GDM1 (cell line): ENCODE results near the gene TMEM200C.

Experiments used
- DNase-seq: peaks from one replicate; lab custom pipeline; 2025; lab: John Stamatoyannopoulos, UW

Gene TMEM200C

GRCh38 chr18:5895299-5895875 is at the start of gene TMEM200C:
Gene TMEM200C, minus strand, starts transcription at chr18:5895522. Its CDS starts 3,459 bp downstream, at chr18:5892063.
- DNase-seq, result no peak

DNA sequence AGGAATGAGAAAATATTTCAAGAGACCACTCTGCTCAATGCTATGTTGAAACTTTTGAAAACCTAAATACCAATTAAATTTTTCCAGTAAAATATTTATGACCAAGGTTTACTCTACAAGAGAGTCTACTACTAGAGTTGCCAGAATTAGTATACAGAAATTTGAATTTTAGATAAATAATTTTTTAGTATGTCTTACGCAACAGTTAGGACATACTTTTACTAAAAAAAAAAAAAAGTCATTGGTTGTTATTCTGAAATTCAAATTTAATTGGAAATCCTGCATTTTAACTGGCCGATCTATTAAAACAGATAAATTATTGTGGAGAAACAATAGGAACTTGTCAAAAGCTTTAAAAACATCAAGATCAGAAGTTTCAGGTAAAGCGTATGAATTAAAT is 49.1 kb upstream of the TMEM200C start:
- no peak for DNase-seq

- no peak for DNase-seq
Measured at GRCh38 chr18:5943514-5943913, 48.2 kb upstream of the TMEM200C start.

DNA sequence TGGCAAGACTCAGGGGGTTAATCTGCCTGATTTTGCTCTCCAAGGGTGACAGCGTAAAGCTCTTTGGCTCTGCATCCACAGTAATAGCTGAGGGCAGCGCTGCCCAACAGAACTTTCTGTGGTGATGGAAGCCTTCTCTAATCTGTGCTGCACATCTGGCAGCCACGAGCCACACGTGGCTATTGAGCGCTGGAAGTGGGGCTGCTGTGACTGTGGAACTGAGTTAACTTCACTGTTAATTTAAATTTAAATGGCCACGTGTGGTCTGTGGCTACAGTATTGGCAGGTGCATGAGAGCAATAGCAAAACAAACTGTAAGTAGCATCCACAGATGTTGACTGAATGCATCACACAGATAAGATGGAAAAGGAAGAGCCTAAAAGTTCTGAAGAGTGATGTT is 47.3 kb upstream of the TMEM200C start:
- DNase-seq, result no peak

GRCh38 chr18:5941890-5942289 is 46.6 kb upstream of the TMEM200C start:
- no peak for DNase-seq

DNA sequence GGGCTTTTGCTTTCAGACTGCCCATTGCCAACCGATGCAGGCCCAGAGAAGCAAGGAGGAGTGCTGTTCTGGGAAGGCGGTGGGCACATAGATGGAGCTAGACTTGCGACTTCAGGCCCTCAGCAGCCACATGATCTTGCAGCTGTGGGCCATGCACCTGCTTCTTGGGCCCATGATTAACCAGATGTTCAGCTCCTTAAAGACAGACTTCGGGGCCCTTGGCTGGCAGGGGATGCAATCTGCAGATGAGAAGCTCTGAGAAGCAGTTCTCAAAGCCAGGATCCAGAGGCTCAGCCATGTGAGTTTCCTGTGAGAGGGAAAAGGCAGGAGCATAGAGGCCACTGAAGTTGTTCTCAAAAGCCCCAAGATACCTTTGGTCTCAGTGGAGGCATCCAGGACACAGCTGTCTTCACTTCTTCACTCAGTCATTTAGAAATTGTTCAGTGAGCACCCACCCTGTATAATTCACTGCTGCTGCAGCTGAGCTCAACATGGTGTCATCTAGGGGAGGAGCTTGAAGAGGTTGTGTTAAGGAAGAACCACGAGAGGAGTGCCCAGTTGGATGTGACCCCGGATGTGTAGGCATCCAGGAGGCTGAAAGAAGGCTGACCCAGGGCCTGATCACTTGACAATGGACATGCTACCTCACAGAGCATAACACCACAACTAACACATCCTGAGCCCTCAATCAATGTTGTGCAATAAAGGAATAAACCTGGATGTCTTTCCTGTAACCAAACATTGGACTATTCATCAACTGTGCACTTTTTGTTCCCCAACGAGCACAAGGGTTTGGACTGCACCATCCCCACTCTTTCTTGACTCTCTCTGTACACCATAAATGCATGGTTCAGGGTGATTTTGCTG is 44.7 kb upstream of the TMEM200C start:
- no peak for DNase-seq

DNA sequence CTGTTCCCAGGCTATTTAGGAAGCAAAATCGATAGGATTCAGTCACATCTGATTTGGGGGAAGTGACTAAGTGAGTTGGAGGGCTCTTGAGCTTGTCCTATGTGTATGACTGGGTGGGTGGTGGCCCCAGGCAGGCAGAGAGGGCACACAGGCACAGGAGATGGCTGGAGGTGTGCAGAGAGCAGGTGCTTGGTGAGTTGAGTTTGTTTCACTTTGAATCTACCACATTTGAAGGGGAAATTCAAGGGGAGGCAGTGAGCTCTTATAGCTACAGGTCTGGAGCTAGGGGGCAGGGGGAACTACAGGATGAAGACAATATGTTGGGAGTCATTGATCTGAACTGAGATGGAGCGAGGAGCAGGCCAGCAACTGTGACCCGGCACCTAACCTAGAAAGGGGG is 42.5 kb upstream of the TMEM200C start:
- no peak for DNase-seq

DNA sequence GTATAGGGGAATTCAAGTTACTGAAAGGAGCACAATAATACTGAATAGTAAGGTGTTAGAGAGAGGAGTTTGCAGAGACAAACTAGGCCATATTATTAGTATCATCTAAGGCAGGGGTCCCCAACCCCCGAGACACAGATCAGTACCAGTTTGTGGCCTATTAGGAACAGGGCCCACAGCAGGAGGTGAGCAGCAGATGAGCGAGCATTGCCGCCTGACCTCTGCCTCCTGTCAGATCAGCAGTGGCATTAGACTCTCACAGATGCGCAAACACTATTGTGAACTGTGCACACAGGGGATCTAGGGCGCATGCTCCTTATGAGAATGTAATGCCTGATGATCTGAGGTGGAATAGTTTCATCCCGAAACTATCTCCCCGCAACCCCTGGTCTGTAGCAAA is 41.8 kb upstream of the TMEM200C start:
- no peak for DNase-seq

DNA sequence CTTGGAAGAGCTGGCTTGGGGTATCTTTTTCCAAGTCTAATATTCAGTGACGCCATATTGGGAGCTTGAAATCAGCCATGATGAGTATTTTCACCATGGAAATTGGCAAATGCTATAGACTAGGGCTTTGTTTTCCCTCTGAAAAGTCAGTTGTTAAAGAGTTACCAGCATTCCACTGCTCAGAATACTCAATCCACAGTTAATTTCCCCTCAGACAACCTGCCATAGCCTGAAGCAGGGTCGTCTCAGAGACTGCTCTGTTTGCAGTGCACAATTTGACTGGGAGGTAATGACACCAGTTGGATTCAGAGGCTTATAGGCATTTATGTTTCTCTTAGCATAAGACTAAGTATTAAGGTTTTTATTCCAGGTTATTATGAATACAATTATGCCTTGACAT is 35.5 kb upstream of the TMEM200C start:
- no peak for DNase-seq

DNA sequence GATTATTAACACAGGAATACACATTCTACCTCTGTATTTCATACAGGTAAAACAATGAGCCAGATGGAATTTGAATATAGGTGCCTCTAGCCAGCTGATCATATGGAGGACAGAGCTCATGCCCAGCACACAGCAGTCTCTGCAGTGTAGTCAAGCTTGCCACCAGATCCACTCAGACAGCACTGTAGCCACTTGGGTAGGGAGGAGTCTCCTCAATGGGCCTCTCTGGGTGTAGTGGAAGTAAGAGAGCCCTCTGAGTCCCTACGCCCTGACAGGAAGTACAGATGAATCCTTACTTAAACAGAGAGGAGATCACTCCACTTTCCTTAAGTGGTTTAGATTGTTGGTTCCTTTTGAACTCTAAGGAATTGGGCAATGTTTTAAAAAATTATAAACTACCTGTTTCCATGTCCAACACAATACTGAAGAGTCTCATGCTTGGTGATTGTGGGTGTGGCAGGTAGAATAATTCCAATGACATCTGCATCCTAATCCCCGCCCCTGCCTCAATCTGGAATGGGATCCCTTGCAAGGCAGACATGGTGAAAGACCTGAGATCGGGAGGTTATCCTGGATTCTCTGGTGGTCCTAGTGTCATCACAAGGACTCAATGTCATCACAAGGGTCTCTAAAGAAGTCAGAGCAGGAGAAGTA is 23.0 kb upstream of the TMEM200C start:
- no peak for DNase-seq

DNA sequence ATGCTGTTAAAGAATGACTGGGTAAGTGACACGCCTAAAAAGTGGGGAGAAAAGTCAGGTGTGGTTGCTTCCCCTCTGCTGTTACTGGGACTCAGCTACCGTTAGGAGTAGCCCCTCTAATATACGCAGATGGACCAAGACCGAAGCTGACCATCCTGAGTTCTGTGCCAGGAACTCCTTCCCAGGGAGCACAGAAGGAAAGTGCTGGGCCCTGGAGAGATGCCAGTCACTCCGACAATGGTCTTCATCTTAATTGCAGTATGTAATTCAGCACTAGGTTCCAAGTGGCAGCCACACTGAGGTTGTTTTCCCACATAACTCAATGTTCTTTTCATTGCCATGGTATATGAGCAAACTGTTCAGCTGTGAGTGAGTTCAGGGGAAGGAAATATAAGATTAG is 19.6 kb upstream of the TMEM200C start:
- no peak for DNase-seq

DNA sequence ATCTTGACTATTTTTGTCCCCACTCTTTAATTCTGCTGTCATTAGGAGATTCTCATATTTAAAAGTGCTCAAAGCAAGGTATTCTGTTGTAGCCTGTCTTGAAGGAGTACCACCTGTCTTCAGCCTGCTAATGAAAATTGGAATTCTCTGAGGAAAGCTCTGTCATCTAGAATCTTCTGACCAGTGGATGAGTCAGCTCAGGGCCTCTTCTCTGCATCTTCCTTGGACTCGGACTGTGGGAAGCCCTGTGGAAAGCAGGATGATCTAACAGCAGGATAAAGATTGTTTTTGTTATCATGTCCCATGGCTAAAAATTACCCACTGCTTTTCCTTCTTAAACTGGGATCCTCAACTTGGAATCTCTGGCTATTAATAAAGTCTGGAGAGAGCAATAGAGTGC is 18.7 kb upstream of the TMEM200C start:
- no peak for DNase-seq

DNA sequence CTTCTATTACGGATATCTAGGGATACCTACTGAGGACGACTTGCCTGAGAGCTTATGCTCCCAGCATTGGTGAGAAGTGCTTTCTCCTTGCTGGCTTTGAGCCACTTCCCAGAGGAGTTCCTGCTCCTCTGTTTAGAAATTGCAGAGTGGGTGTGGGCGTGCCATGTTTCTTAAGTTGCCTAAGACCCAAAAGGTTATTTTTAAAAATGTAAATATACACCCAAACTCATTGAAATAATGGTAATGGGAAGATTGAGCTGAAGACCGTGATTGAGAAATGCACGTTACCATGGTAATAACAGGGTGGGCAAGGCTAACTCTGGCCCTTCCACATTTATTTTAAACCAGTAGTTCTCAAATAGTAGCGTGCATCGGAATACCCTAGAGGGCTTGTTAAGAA is 17.2 kb upstream of the TMEM200C start:
- DNase-seq, result no peak

- DNase-seq, result no peak
Measured at GRCh38 chr18:5909125-5909524, 13.8 kb upstream of the TMEM200C start.

DNA sequence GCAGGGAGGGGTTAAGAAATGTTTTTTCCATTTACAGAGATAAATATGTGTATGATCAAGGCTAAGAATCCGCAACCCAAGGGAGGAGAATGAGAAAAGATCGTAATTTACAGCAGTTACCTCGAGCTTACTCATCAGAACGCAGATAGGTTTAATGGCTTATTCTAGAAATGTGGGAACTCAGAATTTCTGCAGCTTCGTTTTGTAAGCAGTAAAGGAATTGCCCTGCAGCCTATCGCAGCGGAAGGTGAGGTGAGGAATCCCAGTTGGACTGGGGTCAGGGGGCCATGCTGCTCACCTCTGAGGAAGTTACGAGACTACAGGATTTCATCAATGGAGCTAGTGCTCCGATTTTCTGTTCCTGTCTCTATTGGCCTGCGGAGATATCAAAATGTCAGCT is 8.1 kb upstream of the TMEM200C start:
- no peak for DNase-seq

GRCh38 chr18:5900262-5900661 is 4.9 kb upstream of the TMEM200C start:
- DNase-seq, result no peak

- no peak for DNase-seq
Measured at GRCh38 chr18:5899835-5900234, 4.5 kb upstream of the TMEM200C start.

- no peak for DNase-seq
Measured at GRCh38 chr18:5895876-5896740, 786 bp upstream of the TMEM200C start.

GRCh38 chr18:5894611-5895298 is 567 bp downstream of the TMEM200C start:
- DNase-seq, result no peak

DNA sequence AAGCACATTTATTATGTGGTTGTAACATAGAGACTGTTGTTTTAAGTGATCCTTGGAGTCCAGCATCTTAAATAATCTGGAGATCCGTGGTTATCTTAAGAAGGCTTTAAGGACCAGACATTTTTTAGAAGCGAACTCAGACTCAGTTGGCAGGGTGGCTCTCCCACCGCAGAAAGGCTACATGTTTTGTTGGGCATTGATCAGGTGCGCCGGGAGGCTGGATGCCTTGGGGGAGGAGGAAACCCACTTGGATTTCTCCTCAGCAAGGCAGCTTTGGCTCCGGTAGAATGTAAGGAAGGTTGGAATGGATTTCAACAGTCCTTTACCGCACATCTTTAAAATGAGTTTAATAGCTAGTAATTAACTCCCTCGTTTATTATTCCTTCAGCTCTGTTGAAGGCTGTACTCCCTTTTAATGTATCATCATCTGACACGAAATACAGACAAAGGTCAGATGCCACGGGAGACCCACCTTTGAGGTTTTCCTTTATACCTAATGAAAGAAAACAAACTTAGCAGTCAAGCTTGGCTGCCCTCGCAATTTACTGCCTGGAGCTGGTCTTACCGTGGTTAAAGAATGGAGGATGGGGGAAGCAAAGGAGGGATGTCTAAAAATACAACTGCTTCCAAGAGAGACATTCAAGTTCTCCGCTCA is 1.2 kb downstream of the TMEM200C start:
- no peak for DNase-seq

DNA sequence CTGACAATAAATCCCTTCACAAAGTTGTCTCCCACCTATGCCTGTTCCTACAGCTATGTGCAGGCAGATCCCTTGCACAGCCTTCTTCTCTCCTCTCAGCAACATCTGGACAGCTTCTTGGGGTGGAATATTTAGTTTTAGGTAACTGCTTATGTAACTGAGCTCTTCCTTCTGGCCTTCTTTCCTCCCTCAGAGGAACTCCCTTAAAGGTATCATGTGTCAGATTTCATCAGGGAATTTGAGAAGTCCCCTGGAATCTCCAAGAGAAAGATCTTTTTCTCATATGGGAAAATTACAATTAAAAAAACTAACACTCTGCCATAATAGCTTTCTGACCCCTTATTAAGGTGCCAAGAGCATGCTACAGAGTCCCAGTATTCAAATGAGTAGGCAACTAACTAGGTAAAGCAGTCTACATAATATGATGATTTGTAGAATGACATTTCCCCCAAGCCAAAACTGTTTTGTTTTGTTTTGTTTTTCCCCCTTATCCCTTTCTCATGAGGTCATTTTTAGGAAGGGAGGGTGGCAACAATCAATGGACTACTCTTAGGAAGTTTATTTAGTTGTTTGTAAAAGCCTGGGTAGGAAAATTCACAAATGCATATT is 2.4 kb downstream of the TMEM200C start:
- DNase-seq, result no peak
